Parathyroid adenoma (tissue), 2 donors: ENCODE results near the gene HOXA7.

Experiments
- H2AFZ ChIP-seq: fragments of 300-600 bp; sonication (generic); one replicate; pipeline ENCODE4 v1.7.0; 2017; ENCODE audit warnings: antibody characterized with exemption, mild to moderate bottlenecking
- H3K27ac ChIP-seq: fragments of 300-600 bp; sonication (generic); one replicate; pipeline ENCODE4 v1.7.0; 2017
- H3K27me3 ChIP-seq: fragments of 300-600 bp; sonication (generic); one replicate; pipeline ENCODE4 v1.7.0; 2017; ENCODE audit warnings: low read length; ENCODE audit not compliant: control insufficient read depth, insufficient read depth
- H3K36me3 ChIP-seq: fragments of 300-600 bp; sonication (generic); one replicate; pipeline ENCODE4 v1.7.0; 2017; ENCODE audit warnings: low read length; ENCODE audit not compliant: control insufficient read depth, insufficient read depth
- H3K4me1 ChIP-seq: fragments of 300-600 bp; sonication (generic); one replicate; pipeline ENCODE4 v1.7.0; 2017; ENCODE audit warnings: control low read depth
- H3K4me2 ChIP-seq: fragments of 300-600 bp; sonication (generic); one replicate; pipeline ENCODE4 v1.7.0; 2017; ENCODE audit warnings: low read length
- H3K4me3 ChIP-seq: fragments of 300-600 bp; sonication (generic); one replicate; pipeline ENCODE4 v1.7.0; 2017; ENCODE audit warnings: low read depth, low read length
- H3K79me2 ChIP-seq: fragments of 300-600 bp; sonication (generic); one replicate; pipeline ENCODE4 v1.7.0; 2017; ENCODE audit warnings: control low read depth
- H3K9ac ChIP-seq: fragments of 300-600 bp; sonication (generic); one replicate; pipeline ENCODE4 v1.7.0; 2017; ENCODE audit warnings: mild to moderate bottlenecking
- H3K9me3 ChIP-seq: fragments of 300-600 bp; sonication (generic); one replicate; pipeline ENCODE4 v1.7.0; 2017; ENCODE audit warnings: low read length; ENCODE audit not compliant: control insufficient read depth
- CTCF ChIP-seq: fragments of 300-600 bp; sonication (generic); IDR thresholded peaks from one replicate; pipeline ENCODE4 v1.7.0; 2017; ENCODE audit warnings: antibody characterized with exemption, mild to moderate bottlenecking
- donor health status: primary hyperparathyroidism.

The HOXA7 gene

GRCh38 chr7:27183682-27184336, 27.3 kb upstream of the HOXA7 start:
- Histone ChIP-seq H2AFZ (no peak overlapping the region), H3K79me2 (no peaks in the 10 kb centered on the region), H3K27me3 (peaks cover 40% of the 10 kb centered on the region), H3K9me3 (no peaks in the 10 kb centered on the region), H3K27ac (no peak overlapping the region), H3K4me3 (no peak overlapping the region), H3K4me2 (no peak overlapping the region), H3K9ac (no peak overlapping the region), H3K4me1 (no peaks in the 10 kb centered on the region), H3K36me3 (no peaks in the 10 kb centered on the region)
- TF ChIP-seq CTCF: no peak

GRCh38 chr7:27182861-27183681, 26.6 kb upstream of the HOXA7 start:
- Histone ChIP-seq H3K27me3 (peaks cover 39% of the 10 kb centered on the region), H3K36me3 (no peaks in the 10 kb centered on the region), H3K27ac (no peak overlapping the region), H2AFZ (no peak overlapping the region), H3K9me3 (no peaks in the 10 kb centered on the region), H3K9ac (no peak overlapping the region), H3K79me2 (no peaks in the 10 kb centered on the region), H3K4me1 (no peaks in the 10 kb centered on the region), H3K4me3 (no peak overlapping the region), H3K4me2 (no peak overlapping the region)
- TF ChIP-seq CTCF: no peak

- Histone ChIP-seq H3K36me3 (no peaks in the 10 kb centered on the region), H3K4me2 (no peak overlapping the region), H3K27ac (no peak overlapping the region), H2AFZ (no peak overlapping the region), H3K4me1 (no peaks in the 10 kb centered on the region), H3K79me2 (no peaks in the 10 kb centered on the region), H3K4me3 (no peak overlapping the region), H3K9me3 (no peaks in the 10 kb centered on the region), H3K9ac (no peak overlapping the region), H3K27me3 (peaks cover 40% of the 10 kb centered on the region)
- no peak for TF ChIP-seq CTCF
Measured at GRCh38 chr7:27182285-27182841, 25.9 kb upstream of the HOXA7 start.

- Histone ChIP-seq H3K36me3 (no peaks in the 10 kb centered on the region), H3K27ac (no peak overlapping the region), H3K9ac (no peak overlapping the region), H3K79me2 (no peaks in the 10 kb centered on the region), H3K4me1 (no peaks in the 10 kb centered on the region), H3K27me3 (peaks cover 42% of the 10 kb centered on the region), H3K9me3 (no peaks in the 10 kb centered on the region), H3K4me3 (no peak overlapping the region), H2AFZ (no peak overlapping the region), H3K4me2 (no peak overlapping the region)
- TF ChIP-seq CTCF: no peak
Measured at GRCh38 chr7:27181795-27182275, 25.4 kb upstream of the HOXA7 start.
